Keratinocyte (primary cell): Measurements from ENCODE around the gene CCDC88B. TPM values are rescaled to one million over a fixed set of nuclear protein-coding genes. Genes with fewer than 3 reads are reported as not detected.

ENCODE experiments used
- DNase-seq: peaks from one replicate; pipeline ENCODE4 v3.0.0-alpha.2; 2011; ENCODE audit warnings: low read depth, missing footprints, low spot score
- FAIRE-seq: peaks from 2 replicates; lab custom pipeline; 2011; peaks lifted over from hg19 to GRCh38; lab: Jason Lieb, UNC
- H2AFZ ChIP-seq: 2 replicates; pipeline ENCODE4 v1.6.0; 2012; ENCODE audit warnings: low read length, control low read depth, inconsistent platforms; ENCODE audit not compliant: control insufficient read depth
- H3K27ac ChIP-seq: 2 replicates; pipeline ENCODE4 v1.5.1; 2011; ENCODE audit warnings: low read length; ENCODE audit not compliant: control insufficient read depth, insufficient read depth
- H3K27me3 ChIP-seq: 3 replicates; pipeline ENCODE4 v1.6.0; 2011; ENCODE audit warnings: low read length; ENCODE audit not compliant: control insufficient read depth, insufficient read depth; ENCODE audit errors: extremely low read depth
- H3K36me3 ChIP-seq, 2 experiments: 2 replicates in 1 of 2; 3 replicates in 1 of 2; pipeline ENCODE4 v1.5.1; 2011; ENCODE audit warnings: low read length in 2 of 2, mild to moderate bottlenecking in 1 of 2; ENCODE audit not compliant: control insufficient read depth in 2 of 2, insufficient read depth in 2 of 2; ENCODE audit errors: extremely low read depth in 1 of 2
- H3K4me1 ChIP-seq: 3 replicates; pipeline ENCODE4 v1.5.1; 2011; ENCODE audit warnings: low read length; ENCODE audit not compliant: control insufficient read depth, insufficient read depth; ENCODE audit errors: extremely low read depth
- H3K4me2 ChIP-seq: 3 replicates; pipeline ENCODE4 v1.6.0; 2011; ENCODE audit warnings: low read depth, low read length; ENCODE audit not compliant: control insufficient read depth, insufficient read depth; ENCODE audit errors: extremely low read depth
- H3K4me3 ChIP-seq, 3 experiments: fragments of 200-600 bp in 1 of 3; sonication (generic) in 1 of 3; 2 replicates in 2 of 3; 3 replicates in 1 of 3; pipeline ENCODE4 v1.5.1; 2011 to 2016; ENCODE audit warnings: low read length in 3 of 3, mild to moderate bottlenecking in 3 of 3, control low read depth in 2 of 3, inconsistent platforms in 1 of 3, low read depth in 1 of 3, mixed read lengths in 1 of 3, mixed run types in 1 of 3, moderate library complexity in 1 of 3; ENCODE audit not compliant: control insufficient read depth in 2 of 3, insufficient read depth in 2 of 3; ENCODE audit errors: extremely low read depth in 1 of 3
- H3K79me2 ChIP-seq: 2 replicates; pipeline ENCODE4 v1.6.0; 2012; ENCODE audit warnings: low read length; ENCODE audit not compliant: control insufficient read depth, insufficient read depth
- H3K9ac ChIP-seq: 3 replicates; pipeline ENCODE4 v1.6.0; 2011; ENCODE audit warnings: low read length; ENCODE audit not compliant: control insufficient read depth, insufficient read depth; ENCODE audit errors: extremely low read depth
- H3K9me1 ChIP-seq: 3 replicates; pipeline ENCODE4 v1.6.0; 2011; ENCODE audit warnings: low read length; ENCODE audit not compliant: control insufficient read depth, insufficient read depth; ENCODE audit errors: extremely low read depth
- H3K9me3 ChIP-seq: 2 replicates; pipeline ENCODE4 v1.5.1; 2012; ENCODE audit warnings: low read depth, low read length; ENCODE audit not compliant: control insufficient read depth
- H4K20me1 ChIP-seq: 3 replicates; pipeline ENCODE4 v1.6.0; 2011; ENCODE audit warnings: low read length; ENCODE audit not compliant: control insufficient read depth, insufficient read depth; ENCODE audit errors: extremely low read depth
- CTCF ChIP-seq, 3 experiments: IDR thresholded peaks in 1 of 3; conservative IDR thresholded peaks in 1 of 3; optimal IDR thresholded peaks in 1 of 3; 2 replicates in 2 of 3; 3 replicates in 1 of 3; pipeline versions ENCODE3 to v1.5.1; 2011; ENCODE audit warnings: low read length in 3 of 3, mild to moderate bottlenecking in 3 of 3, moderate library complexity in 2 of 3, control low read depth in 1 of 3, inconsistent platforms in 1 of 3; ENCODE audit not compliant: insufficient read depth in 2 of 3; ENCODE audit errors: extremely low read depth in 1 of 3
- EZH2 ChIP-seq: IDR thresholded peaks from one replicate; pipeline ENCODE4 v1.6.1; 2012; ENCODE audit warnings: inconsistent platforms, mild to moderate bottlenecking, low read length, moderate library complexity
- dilution Hi-C: fragments of 300-500 bp; cut with MboI; formaldehyde crosslinking; loops from one replicate; pipeline ENCODE4 v1.7.0; 2020; ENCODE audit warnings: low sequenced_read_pairs; ENCODE audit not compliant: extremely low pct_ligation_motif_present
- polyA plus RNA-seq, 5 experiments: library from polyadenylated mRNA; depleted of rRNA in 3 of 5; stranded (reverse) in 3 of 5; stranded (forward) in 1 of 5; unstranded in 1 of 5; fragments of >200 nt; gene quantifications; 1 replicate in 1 of 5; 2 replicates in 3 of 5; 3 replicates in 1 of 5; pipeline versions ENCODE4 v1.2.1 to v1.2.3, GENCODE V29; 2011 to 2012; ENCODE audit warnings: missing spikeins in 2 of 5, low read depth in 1 of 5, low replicate concordance in 1 of 5

Gene CCDC88B
- polyA plus RNA-seq, 1 donor (not counting 4 experiments of a cell fraction or from before 2014, with no cell fraction given) = 3.7 TPM

GRCh38 chr11:64347193-64347867, 7.3 kb downstream of the CCDC88B start:
- peak overlapping the region; percentile 3 for H3K4me2 ChIP-seq
- TF ChIP-seq EZH2 (no peak), CTCF (optimal IDR thresholded peaks at IDR 0.05 in 1 of 3, IDR thresholded peaks at IDR 0.05 in 1 of 3, conservative IDR thresholded peaks at IDR 0.05 in 1 of 3; ENCODE audit: extremely low read depth in 1 of 3, insufficient read depth in 2 of 3, low read length in 3 of 3) (no peak)
- H3K27me3 ChIP-seq = no peaks in the 10 kb centered on the region
- peak overlapping the region; percentile 53 for H3K27ac ChIP-seq
- FAIRE-seq (peak; percentile 85), DNase-seq (no peak)
- peaks cover 28% of the 10 kb centered on the region for H3K4me1 ChIP-seq
- H3K36me3 ChIP-seq = no peaks in the 10 kb centered on the region
- H2AFZ ChIP-seq = peak overlapping the region; percentile 50
- dilution Hi-C loops = no loop called here
- H3K9ac ChIP-seq = no peak overlapping the region
- H3K4me3 ChIP-seq = no peak overlapping the region
- no peaks in the 10 kb centered on the region for H3K9me1 ChIP-seq
- H3K9me3 ChIP-seq = no peaks in the 10 kb centered on the region
- no peaks in the 10 kb centered on the region for H4K20me1 ChIP-seq
- no peaks in the 10 kb centered on the region for H3K79me2 ChIP-seq

GRCh38 chr11:64348383-64349024, 8.5 kb downstream of the CCDC88B start:
- Histone ChIP-seq H3K27ac (peak overlapping the region; percentile 36), H3K4me1 (peaks cover 22% of the 10 kb centered on the region), H3K79me2 (no peaks in the 10 kb centered on the region), H3K4me3 (no peak overlapping the region), H3K9me1 (no peaks in the 10 kb centered on the region), H4K20me1 (no peaks in the 10 kb centered on the region), H3K4me2 (peak overlapping the region; percentile 32), H3K36me3 (no peaks in the 10 kb centered on the region), H3K9ac (no peak overlapping the region), H3K9me3 (no peaks in the 10 kb centered on the region), H2AFZ (no peak overlapping the region), H3K27me3 (no peaks in the 10 kb centered on the region)
- dilution Hi-C loops = no loop called here
- TF ChIP-seq CTCF (optimal IDR thresholded peaks at IDR 0.05 in 1 of 3, IDR thresholded peaks at IDR 0.05 in 1 of 3, conservative IDR thresholded peaks at IDR 0.05 in 1 of 3; ENCODE audit: extremely low read depth in 1 of 3, insufficient read depth in 2 of 3, low read length in 3 of 3) = no peak
- no peak for TF ChIP-seq EZH2
- peak; percentile 57 for FAIRE-seq
- DNase-seq = no peak
